LHCN-M2 (cell line): ENCODE data around the gene UHMK1. TPM values are rescaled to one million over a fixed set of nuclear protein-coding genes. Genes with fewer than 3 reads are reported as not detected.
"Not testable (repeated sequence)": the region's sequence is repeated elsewhere in the genome, so short reads cannot be mapped to it uniquely, and the experiment has no call there.

Experiments
- DNase-seq: peaks from one replicate; pipeline ENCODE4 v3.0.0-alpha.2; 2012; ENCODE audit warnings: low read depth
- polyA plus RNA-seq: library from polyadenylated mRNA; unstranded; fragments of >200 nt; gene quantifications from one replicate; pipeline ENCODE4 v1.2.1, GENCODE V29; 2012; ENCODE audit warnings: missing spikeins
- total RNA-seq: library from RNA; depleted of rRNA; stranded (reverse); fragments of >200 nt; gene quantifications from 2 replicates; pipeline ENCODE4 v1.2.3, GENCODE V29; 2014; rRNA removed

UHMK1 gene
- total RNA-seq, result 141 and 143 TPM in 2 replicates
- polyA plus RNA-seq, result 21.9 TPM

- peak; percentile 90 for DNase-seq
These were observed at the start of gene UHMK1 for GRCh38 chr1:162497723-162498495. Gene UHMK1, plus strand, starts transcription at chr1:162497818. Its CDS starts 183 bp downstream, at chr1:162498001.

- not testable (repeated sequence) for DNase-seq
These were observed 43.3 kb upstream of the UHMK1 start for GRCh38 chr1:162454361-162454760.

GRCh38 chr1:162456323-162456722 is 41.3 kb upstream of the UHMK1 start:
- DNase-seq, result no peak

GRCh38 chr1:162458236-162458635 is 39.4 kb upstream of the UHMK1 start:
- no peak for DNase-seq

GRCh38 chr1:162462425-162462824 is 35.2 kb upstream of the UHMK1 start:
- not testable (repeated sequence) for DNase-seq

GRCh38 chr1:162463021-162463420 is 34.6 kb upstream of the UHMK1 start:
- DNase-seq, result no peak

- DNase-seq, result no peak
These were observed 30.8 kb upstream of the UHMK1 start for GRCh38 chr1:162466797-162467196.

GRCh38 chr1:162470216-162470615 is 27.4 kb upstream of the UHMK1 start:
- no peak for DNase-seq

GRCh38 chr1:162471290-162471853 is 26.2 kb upstream of the UHMK1 start:
- DNase-seq, result no peak

- DNase-seq, result no peak
These were observed 22.5 kb upstream of the UHMK1 start for GRCh38 chr1:162475089-162475488.

- no peak for DNase-seq
These were observed 22.0 kb upstream of the UHMK1 start for GRCh38 chr1:162475539-162476185.

- no peak for DNase-seq
These were observed 21.0 kb upstream of the UHMK1 start for GRCh38 chr1:162476620-162477019.

- DNase-seq, result peak; percentile 34
These were observed 12.4 kb upstream of the UHMK1 start for GRCh38 chr1:162485236-162485635.

- DNase-seq, result no peak
These were observed 10.4 kb upstream of the UHMK1 start for GRCh38 chr1:162487241-162487640.

GRCh38 chr1:162488219-162488618 is 9.4 kb upstream of the UHMK1 start:
- DNase-seq, result no peak

GRCh38 chr1:162495531-162496233 is 1.9 kb upstream of the UHMK1 start:
- DNase-seq, result not testable (repeated sequence)

GRCh38 chr1:162497104-162497722 is 405 bp upstream of the UHMK1 start:
- DNase-seq, result no peak

- DNase-seq, result peak; percentile 17
These were observed 835 bp downstream of the UHMK1 start for GRCh38 chr1:162498496-162498810.

GRCh38 chr1:162500805-162501204 is 3.2 kb downstream of the UHMK1 start:
- peak; percentile 51 for DNase-seq

GRCh38 chr1:162502077-162502476 is 4.5 kb downstream of the UHMK1 start:
- no peak for DNase-seq

- DNase-seq, result peak; percentile 53
These were observed 5.3 kb downstream of the UHMK1 start for GRCh38 chr1:162502928-162503327.

- DNase-seq, result no peak
These were observed 29.7 kb downstream of the UHMK1 start for GRCh38 chr1:162527314-162527713.
